Stomach (tissue), 9 donors: ENCODE measurements around the gene MYRIP. TPM values are rescaled to one million over a fixed set of nuclear protein-coding genes. Genes with fewer than 3 reads are reported as not detected.

Source experiments
- DNase-seq, 2 donors: peaks; one replicate each; pipeline versions ENCODE4 v3.0.0 to v3.0.0-alpha.2; 2013 to 2019
- H3K27ac ChIP-seq, 5 donors: fragments of 200-600 bp in 4 of 5; sonication (generic) in 4 of 5; one replicate each; pipeline ENCODE4 v1.5.1; 2013 to 2019; ENCODE audit warnings: mild to moderate bottlenecking in 1 of 5, moderate library complexity in 1 of 5
- H3K27me3 ChIP-seq, 3 donors: fragments of 200-600 bp; sonication (generic); one replicate each; pipeline ENCODE4 v1.5.1; 2017 to 2019; ENCODE audit warnings: mixed run types in 1 of 3
- H3K36me3 ChIP-seq, 4 donors: fragments of 200-600 bp; sonication (generic); 1 replicate in 3 of 4; 2 replicates in 1 of 4; pipeline ENCODE4 v1.5.1; 2016 to 2019
- H3K4me1 ChIP-seq, 4 donors: fragments of 200-600 bp; sonication (generic); one replicate each; pipeline ENCODE4 v1.5.1; 2016 to 2019
- H3K4me3 ChIP-seq, 4 donors: fragments of 200-600 bp; sonication (generic) in 3 of 4; one replicate each; pipeline ENCODE4 v1.5.1; 2016 to 2019; ENCODE audit warnings: mild to moderate bottlenecking in 1 of 4
- H3K9me3 ChIP-seq, 4 donors: fragments of 200-600 bp; sonication (generic); one replicate each; pipeline ENCODE4 v1.5.1; 2016 to 2019
- CTCF ChIP-seq, 7 experiments: fragments of 450-650 bp in 4 of 7; fragments of 200-600 bp in 3 of 7; sonication (generic) in 3 of 7; IDR thresholded peaks; one replicate each; pipeline ENCODE4 v1.5.1; 2016 to 2019; ENCODE audit warnings: antibody characterized with exemption in 7 of 7, control low read depth in 2 of 7, mild to moderate bottlenecking in 1 of 7
- EP300 ChIP-seq: sonication (generic); formaldehyde crosslinking; IDR thresholded peaks from one replicate; pipeline ENCODE4 v1.6.1; 2017; ENCODE audit warnings: antibody characterized with exemption
- POLR2A ChIP-seq, 4 donors: fragments of 450-650 bp; IDR thresholded peaks; one replicate each; pipeline ENCODE4 v1.6.1; 2016; ENCODE audit warnings: antibody characterized with exemption in 4 of 4, control low read depth in 2 of 4, mild to moderate bottlenecking in 1 of 4, moderate library complexity in 1 of 4
- POLR2AphosphoS5 ChIP-seq, 3 donors: sonication (generic); formaldehyde crosslinking; IDR thresholded peaks; one replicate each; pipeline ENCODE4 v1.6.1; 2016; ENCODE audit warnings: antibody characterized with exemption in 3 of 3
- WGBS, 5 donors: extraction: QIAGEN DNeasy Blood & Tissue Kit in 3 of 5; methylation state at CpG; one replicate each; pipeline versions ENCODE4 v1.1.5 to v1.1.7; 2013 to 2018; 5-methylcytosine and 5-hydroxymethylcytosine counted together
- intact Hi-C: fragments of 100-400 bp; cut with DNase I; formaldehyde crosslinking; loops from one replicate; pipeline ENCODE4 v1.15.1; 2023; ENCODE audit warnings: low total_unique reads
- polyA plus RNA-seq, 3 donors: library from polyadenylated mRNA; stranded (reverse); fragments of 200-250 nt; gene quantifications; one replicate each; pipeline ENCODE4 v1.2.3, GENCODE V29; 2013
- total RNA-seq, 5 donors: library from RNA; depleted of rRNA; stranded (reverse); fragments of >200 nt; gene quantifications; one replicate each; pipeline versions ENCODE4 v1.1.0 to v1.2.3, GENCODE V29; 2014 to 2016
- donor health status: healthy with polysubstance abuse.
- donor health status: Bipolar disorder and iron deficiency.
- donor health status: healthy.

MYRIP gene
- total and polyA plus RNA-seq, 8 donors = 1.8 to 20.6 (median 6.8) TPM

- Histone ChIP-seq H3K27me3 (no peaks in the 10 kb centered on the region), H3K4me1 (no peaks in the 10 kb centered on the region), H3K4me3 (no peak overlapping the region), H3K27ac (no peak overlapping the region), H3K9me3 (peaks cover 0 to 26% (median 14%) of the 10 kb centered on the region in 4 donors), H3K36me3 (no peaks in the 10 kb centered on the region)
- TF ChIP-seq EP300 = no peak
- peak in 5 of 7 experiments; percentile 15 to 60 (median 44) for TF ChIP-seq CTCF (IDR thresholded peaks at IDR 0.05)
- peak; percentile 38 to 48 for DNase-seq
- intact Hi-C loops = no loop called here
- 25 to 50% (median 33%) methylated on average over 1 of the region's 1 CpG for WGBS, 5 donors
These were observed 181.1 kb downstream of the MYRIP start for GRCh38 chr3:39990532-39990931.

GRCh38 chr3:40008796-40009195 is 199.4 kb downstream of the MYRIP start:
- TF ChIP-seq EP300 (no peak), POLR2AphosphoS5 (IDR thresholded peaks at IDR 0.05) (no peak), POLR2A (IDR thresholded peaks at IDR 0.05) (no peak), CTCF (IDR thresholded peaks at IDR 0.05) (no peak)

GRCh38 chr3:40009991-40010390 is 200.6 kb downstream of the MYRIP start:
- no peaks in the 10 kb centered on the region for H3K9me3 ChIP-seq
- H3K36me3 ChIP-seq = no peaks in the 10 kb centered on the region
- H3K4me1 ChIP-seq = no peaks in the 10 kb centered on the region
- H3K27me3 ChIP-seq = no peaks in the 10 kb centered on the region
- no peak for DNase-seq
- H3K27ac ChIP-seq = no peak overlapping the region
- no peak overlapping the region for H3K4me3 ChIP-seq
- intact Hi-C loops = no loop called here
- TF ChIP-seq POLR2A (IDR thresholded peaks at IDR 0.05) (no peak), EP300 (no peak), POLR2AphosphoS5 (IDR thresholded peaks at IDR 0.05) (no peak)
- 67 to 85% (median 74%) methylated on average over 2 of the region's 2 CpGs for WGBS, 5 donors

More at GRCh38 chr3:40008796-40009195, 199.4 kb downstream of the MYRIP start:
- no peak overlapping the region for H3K27ac ChIP-seq
- H3K27me3 ChIP-seq = no peaks in the 10 kb centered on the region
- H3K4me1 ChIP-seq = no peaks in the 10 kb centered on the region
- intact Hi-C loops = no loop called here
- H3K9me3 ChIP-seq = no peaks in the 10 kb centered on the region
- no peaks in the 10 kb centered on the region for H3K36me3 ChIP-seq
- DNase-seq = no peak
- 87 to 92% (median 89%) methylated on average over 3 of the region's 3 CpGs for WGBS, 5 donors
- H3K4me3 ChIP-seq = no peak overlapping the region

- no peak for TF ChIP-seq CTCF (IDR thresholded peaks at IDR 0.05)
- no peak for TF ChIP-seq POLR2AphosphoS5 (IDR thresholded peaks at IDR 0.05)
- no peak for TF ChIP-seq POLR2A (IDR thresholded peaks at IDR 0.05)
- TF ChIP-seq EP300 = no peak
- intact Hi-C loops = no loop called here
- DNase-seq = no peak
These were observed 203.0 kb downstream of the MYRIP start for GRCh38 chr3:40012381-40012780.

GRCh38 chr3:40016391-40016790 is 207.0 kb downstream of the MYRIP start:
- intact Hi-C loops = no loop called here
- WGBS, 5 donors = 64 to 77% (median 68%) methylated on average over 3 of the region's 3 CpGs
- H3K27ac ChIP-seq = no peak overlapping the region

More at GRCh38 chr3:40012381-40012780, 203.0 kb downstream of the MYRIP start:
- H3K4me3 ChIP-seq = no peak overlapping the region
- no peaks in the 10 kb centered on the region for H3K4me1 ChIP-seq
- no peaks in the 10 kb centered on the region for H3K9me3 ChIP-seq
- no peak overlapping the region for H3K27ac ChIP-seq
- no peaks in the 10 kb centered on the region for H3K27me3 ChIP-seq
- no peaks in the 10 kb centered on the region for H3K36me3 ChIP-seq
- 79 to 94% (median 89%) methylated on average over 3 of the region's 3 CpGs for WGBS, 5 donors

More at GRCh38 chr3:40016391-40016790, 207.0 kb downstream of the MYRIP start:
- H3K4me3 ChIP-seq = no peak overlapping the region
- no peak for TF ChIP-seq POLR2AphosphoS5 (IDR thresholded peaks at IDR 0.05)
- no peak for TF ChIP-seq EP300
- no peak for TF ChIP-seq CTCF (IDR thresholded peaks at IDR 0.05)
- no peak for TF ChIP-seq POLR2A (IDR thresholded peaks at IDR 0.05)
- no peak for DNase-seq
- no peaks in the 10 kb centered on the region for H3K36me3 ChIP-seq
- no peaks in the 10 kb centered on the region for H3K4me1 ChIP-seq
- no peaks in the 10 kb centered on the region for H3K27me3 ChIP-seq
- H3K9me3 ChIP-seq = no peaks in the 10 kb centered on the region
